HepG2 (cell line): Measurements from ENCODE around the gene UGT1A3. TPM values are rescaled to one million over a fixed set of nuclear protein-coding genes. Genes with fewer than 3 reads are reported as not detected.

Experiments used
- ATAC-seq: fragments of 200-7000 bp; cut with Tn5 transposase; 3 replicates; pipeline ENCODE4 v1.9.1; 2020; ENCODE audit warnings: mild to moderate bottlenecking, moderate library complexity
- Bru-seq: library from RNA; stranded (reverse); fragments of 400-500 nt; gene quantifications from one replicate; lab custom pipeline; 2021; lab: Mats Ljungman, UMichigan
- BruChase-seq, 2 experiments: library from RNA; stranded (reverse); fragments of 400-500 nt; gene quantifications; one replicate each; lab custom pipeline; 2021; lab: Mats Ljungman, UMichigan
- BruUV-seq: library from RNA; stranded (reverse); fragments of 400-500 nt; replicated peaks from 2 replicates; lab custom pipeline; 2021; lab: Mats Ljungman, UMichigan
- CTCF ChIA-PET: fragments of 300-600 bp; formaldehyde crosslinking; extraction: SDS; loops from one replicate; lab custom pipeline; 2021; ENCODE audit warnings: low total read pairs, inconsistent platforms, low intra/inter-chr PET ratio; lab: Yijun Ruan, JAX
- POLR2A ChIA-PET: fragments of 350-600 bp; sonication (Branson Sonifier 250); formaldehyde crosslinking; loops from one replicate; lab custom pipeline; 2020; ENCODE audit warnings: antibody characterized with exemption, inconsistent platforms; lab: Yijun Ruan, JAX
- DNase-seq: peaks from one replicate; pipeline ENCODE4 v3.0.0-alpha.2; 2015; ENCODE audit warnings: low spot score
- FAIRE-seq: peaks from 3 replicates; lab custom pipeline; 2011; peaks lifted over from hg19 to GRCh38; lab: Jason Lieb, UNC
- H2AFZ ChIP-seq: one replicate; pipeline ENCODE4 v1.6.1; 2011; ENCODE audit warnings: low read length, inconsistent platforms
- H3K27ac ChIP-seq: fragments of 300-600 bp; 3 replicates; pipeline ENCODE4 v1.8.0; 2011; ENCODE audit warnings: mixed run types, mild to moderate bottlenecking, mixed read lengths, low read length, inconsistent platforms; ENCODE audit not compliant: insufficient read depth; ENCODE audit errors: extremely low read length
- H3K27me3 ChIP-seq, 2 experiments: fragments of 200-600 bp in 1 of 2; 2 replicates in 1 of 2; 3 replicates in 1 of 2; pipeline versions ENCODE4 v1.6.0 to v1.8.0; 2011; ENCODE audit warnings: low read length in 2 of 2, mild to moderate bottlenecking in 2 of 2, moderate library complexity in 2 of 2, inconsistent platforms in 1 of 2; ENCODE audit not compliant: insufficient read depth in 2 of 2, control insufficient read depth in 1 of 2
- H3K36me3 ChIP-seq, 2 experiments: fragments of 200-600 bp in 1 of 2; replicated peaks in 1 of 2; 2 replicates in 1 of 2; 3 replicates in 1 of 2; pipeline versions ENCODE4 v1.5.1 to v1.8.0; 2011; ENCODE audit warnings: low read length in 2 of 2, inconsistent platforms in 1 of 2; ENCODE audit not compliant: insufficient read depth in 2 of 2, control insufficient read depth in 1 of 2
- H3K4me1 ChIP-seq: 2 replicates; pipeline ENCODE4 v1.5.1; 2012; ENCODE audit warnings: low read length, inconsistent platforms; ENCODE audit not compliant: insufficient read depth
- H3K4me2 ChIP-seq: 2 replicates; pipeline ENCODE4 v1.6.0; 2011; ENCODE audit warnings: low read depth, low read length, inconsistent platforms
- H3K4me3 ChIP-seq, 3 experiments: fragments of 200-600 bp in 1 of 3; sonication (generic), shearing (Covaris generic) in 1 of 3; replicated peaks in 1 of 3; 2 replicates each; pipeline ENCODE4 v1.5.1; 2011 to 2016; ENCODE audit warnings: low read length in 3 of 3, inconsistent platforms in 2 of 3, low read depth in 2 of 3, mild to moderate bottlenecking in 2 of 3, control low read depth in 1 of 3, mixed read lengths in 1 of 3; ENCODE audit not compliant: insufficient read depth in 1 of 3
- H3K79me2 ChIP-seq: one replicate; pipeline ENCODE4 v1.6.1; 2011; ENCODE audit warnings: low read length, inconsistent platforms; ENCODE audit not compliant: insufficient read depth
- H3K9ac ChIP-seq: 2 replicates; pipeline ENCODE4 v1.6.0; 2011; ENCODE audit warnings: mild to moderate bottlenecking, low read depth, low read length, inconsistent platforms; ENCODE audit not compliant: insufficient read depth
- H3K9me3 ChIP-seq: 2 replicates; pipeline ENCODE4 v1.5.1; 2012; ENCODE audit warnings: mild to moderate bottlenecking, low read length
- H4K20me1 ChIP-seq: 2 replicates; pipeline ENCODE4 v1.6.0; 2011; ENCODE audit warnings: inconsistent platforms, mild to moderate bottlenecking, low read length, moderate library complexity; ENCODE audit not compliant: insufficient read depth
- EED ChIP-seq: sonication (generic); formaldehyde crosslinking; IDR thresholded peaks from 2 replicates; pipeline ENCODE4 v1.5.0; 2020; ENCODE audit warnings: mild to moderate bottlenecking, missing genetic modification reagents
- EHMT2 ChIP-seq: fragments of 200-600 bp; sonication (generic); IDR thresholded peaks from 2 replicates; pipeline ENCODE4 v1.7.0; 2017; ENCODE audit warnings: antibody characterized with exemption, low read depth, low read length, borderline replicate concordance
- MYC ChIP-seq: sonication (generic); formaldehyde crosslinking; IDR thresholded peaks from 2 replicates; pipeline ENCODE4 v1.9.0; 2021; ENCODE audit warnings: missing genetic modification reagents, borderline replicate concordance
- RARA ChIP-seq: IDR thresholded peaks from 2 replicates; pipeline ENCODE4 v1.6.1; 2016; ENCODE audit warnings: missing genetic modification reagents, missing compliant biosample characterization
- RBM22 ChIP-seq: fragments of 200-400 bp; formaldehyde crosslinking; optimal IDR thresholded peaks from 2 replicates; pipeline ENCODE3; 2017; ENCODE audit warnings: mild to moderate bottlenecking, low read length, moderate library complexity
- STAT5B ChIP-seq: sonication (generic); formaldehyde crosslinking; IDR thresholded peaks from 2 replicates; pipeline ENCODE4 v1.4.0; 2020; ENCODE audit warnings: missing genetic modification reagents
- ZBTB1 ChIP-seq: sonication (generic); formaldehyde crosslinking; IDR thresholded peaks from 2 replicates; pipeline ENCODE4 v1.4.0; 2020; ENCODE audit warnings: missing genetic modification reagents, borderline replicate concordance
- ZBTB40 ChIP-seq, 2 experiments: fragments of 450-650 bp in 1 of 2; sonication (generic) in 1 of 2; formaldehyde crosslinking in 1 of 2; IDR thresholded peaks; 2 replicates each; pipeline versions ENCODE4 v1.6.1 to v1.8.0; 2016 to 2022; ENCODE audit warnings: antibody characterized with exemption in 1 of 2, mild to moderate bottlenecking in 1 of 2, missing genetic modification reagents in 1 of 2
- ZMYM4 ChIP-seq: sonication (generic); formaldehyde crosslinking; IDR thresholded peaks from 2 replicates; pipeline ENCODE4 v1.8.1; 2023; ENCODE audit warnings: mild to moderate bottlenecking, missing genetic modification reagents
- ZNF234 ChIP-seq: sonication (generic); formaldehyde crosslinking; conservative IDR thresholded peaks from 2 replicates; pipeline ENCODE4 v1.5.1; 2020; ENCODE audit warnings: mild to moderate bottlenecking, missing genetic modification reagents
- ZNF891 ChIP-seq: sonication (generic); formaldehyde crosslinking; IDR thresholded peaks from 2 replicates; pipeline ENCODE4 v1.5.0; 2020; ENCODE audit warnings: mild to moderate bottlenecking, missing genetic modification reagents
- WGBS: methylation state at CpG from one replicate; pipeline ENCODE4 v1.1.6; 2017; ENCODE audit warnings: low lambda C conversion rate; 5-methylcytosine and 5-hydroxymethylcytosine counted together
- in situ Hi-C: cut with HindIII; loops from 2 replicates; pipeline ENCODE4 v1.10.0; 2017; ENCODE audit warnings: low pct_unique_long_range_greater_than_20kb; ENCODE audit not compliant: extremely low pct_ligation_motif_present
- intact Hi-C: fragments of 100-400 bp; cut with micrococcal nuclease; formaldehyde crosslinking; loops from one replicate; pipeline ENCODE4 v1.10.0; 2022; ENCODE audit not compliant: unreplicated experiment
- long read RNA-seq, 2 experiments: library from RNA in 1 of 2; library from polyadenylated mRNA in 1 of 2; stranded (forward) in 1 of 2; unstranded in 1 of 2; transcript quantifications; one replicate each; pipeline ENCODE4 v2.0.0, GENCODE V29; 2019 to 2022
- polyA minus RNA-seq, 3 experiments: library from RNA; depleted of rRNA, polyadenylated mRNA; stranded (reverse); fragments of >200 nt; gene quantifications; 2 replicates each; pipeline ENCODE4 v1.2.3, GENCODE V29; 2011; ENCODE audit warnings: low replicate concordance in 1 of 3
- polyA plus RNA-seq, 8 experiments: library from polyadenylated mRNA; depleted of rRNA in 3 of 8; stranded (reverse) in 7 of 8; unstranded in 1 of 8; fragments of >200 nt; fragmentation: Illumina TruSeq in 4 of 8; extraction: Trizol in 4 of 8; gene quantifications; 2 replicates each; pipeline versions ENCODE4 v1.2.1 to v1.2.3, GENCODE V29; 2011 to 2016; ENCODE audit warnings: low read depth in 4 of 8, missing spikeins in 1 of 8, mixed read lengths in 1 of 8; ENCODE audit not compliant: insufficient read depth in 1 of 8
- total RNA-seq, 5 experiments: library from RNA; depleted of rRNA; stranded (reverse); fragments of >200 nt; fragmentation: Illumina TruSeq; extraction: Trizol; gene quantifications; 2 replicates each; pipeline ENCODE4 v1.2.3, GENCODE V29; 2016; ENCODE audit warnings: low read depth in 1 of 5

Gene UGT1A3
- total RNA-seq (2016; rRNA removed; fragmentation: Illumina TruSeq; extraction: Trizol): 0.11 TPM in 1 of 2 replicates, not detected in the other
- not detected in 2 replicates for total RNA-seq (2016; cell fraction: cytosol; rRNA removed; fragmentation: Illumina TruSeq; extraction: Trizol; ENCODE audit: low read depth)
- not detected in 2 replicates for total RNA-seq (2016; cell fraction: insoluble cytoplasmic fraction; rRNA removed; fragmentation: Illumina TruSeq; extraction: Trizol)
- not detected in 2 replicates for total RNA-seq (2016; cell fraction: membrane; rRNA removed; fragmentation: Illumina TruSeq; extraction: Trizol)
- total RNA-seq (2016; cell fraction: nucleus; rRNA removed; fragmentation: Illumina TruSeq; extraction: Trizol): 0.25 TPM in 1 of 2 replicates, not detected in the other
- polyA plus RNA-seq (2011; rRNA removed): 0.39 TPM in 1 of 2 replicates, not detected in the other
- polyA plus RNA-seq (2011; cell fraction: cytosol; rRNA removed): 0.03 and 0.32 TPM in 2 replicates
- 0.16 TPM in 1 of 2 replicates, not detected in the other for polyA plus RNA-seq (2011; cell fraction: nucleus; rRNA removed)
- polyA plus RNA-seq (2012): 0.20 TPM in 1 of 2 replicates, not detected in the other
- polyA plus RNA-seq (2016; cell fraction: cytosol; fragmentation: Illumina TruSeq; extraction: Trizol; ENCODE audit: low read depth): not detected in 2 replicates
- not detected in 2 replicates for polyA plus RNA-seq (2016; cell fraction: insoluble cytoplasmic fraction; fragmentation: Illumina TruSeq; extraction: Trizol; ENCODE audit: low read depth)
- polyA plus RNA-seq (2016; cell fraction: membrane; fragmentation: Illumina TruSeq; extraction: Trizol; ENCODE audit: low read depth): not detected in 2 replicates
- polyA plus RNA-seq (2016; cell fraction: nucleus; fragmentation: Illumina TruSeq; extraction: Trizol; ENCODE audit: insufficient read depth, low read depth): not detected in 2 replicates
- 0.16 TPM in 1 of 2 replicates, not detected in the other for polyA minus RNA-seq (2011; rRNA and poly(A)+ RNA removed; ENCODE audit: low replicate concordance)
- polyA minus RNA-seq (2011; cell fraction: cytosol; rRNA and poly(A)+ RNA removed): not detected in 2 replicates
- polyA minus RNA-seq (2011; cell fraction: nucleus; rRNA and poly(A)+ RNA removed): 0.25 TPM in 1 of 2 replicates, not detected in the other
- not detected for Bru-seq, nascent RNA
- not detected for BruChase-seq, experiment 1, labeled RNA remaining after a 6-hour chase
- BruChase-seq, experiment 2, labeled RNA remaining after a 2-hour chase: not detected
- long read RNA-seq, experiment 1: 0 reads
- long read RNA-seq, experiment 2: 0 reads

GRCh38 chr2:233728723-233729301 is at the start of gene UGT1A3:
Gene UGT1A3 (plus strand): TSS chr2:233729042. CDS start chr2:233729127, 85 bp downstream.
- no peak within 1 kb of the TSS for H3K4me2 ChIP-seq
- no peak for DNase-seq
- TF ChIP-seq ZNF234 (CRISPR knock-in tag) (no peak), ZMYM4 (CRISPR knock-in tag) (no peak), ZNF891 (CRISPR knock-in tag) (no peak), EED (CRISPR knock-in tag) (no peak), RBM22 (no peak), RARA (no peak), MYC (CRISPR knock-in tag) (no peak), ZBTB40 (IDR thresholded peaks at IDR 0.05) (no peak), ZBTB40 (CRISPR knock-in tag; IDR thresholded peaks at IDR 0.05) (no peak), STAT5B (CRISPR knock-in tag) (no peak), EHMT2 (no peak), ZBTB1 (CRISPR knock-in tag) (no peak)

More at GRCh38 chr2:233728723-233729301, at the start of gene UGT1A3:
- Histone ChIP-seq H4K20me1 (no peaks in the 10 kb centered on the region), H2AFZ (no peak within 1 kb of the TSS), H3K79me2 (no peaks in the 10 kb centered on the region), H3K4me1 (no peaks in the 10 kb centered on the region; the same call in 1 of the 2 replicates), H3K9ac (no peak within 1 kb of the TSS), H3K36me3 (no peaks in the 10 kb centered on the region), H3K27me3 (peaks cover 1 to 24% of the 10 kb centered on the region in 2 experiments; a peak in 3 of 5 replicates), H3K27ac (no peak within 1 kb of the TSS), H3K4me3 (no peak within 1 kb of the TSS), H3K9me3 (no peaks in the 10 kb centered on the region)
- FAIRE-seq (no peak), ATAC-seq (peak; percentile 27; the same call in 2 of the 3 replicates)
- WGBS: 67% methylated on average over 6 of the region's 8 CpGs
- intact Hi-C loops: no loop called here
- POLR2A ChIA-PET: interaction anchor here (1.1 kb wide), 1 partner anchor 8 kb away, joined by 3 read pairs; no protein-coding TSS in a partner anchor
- no TSS peak for BruUV-seq
- CTCF ChIA-PET: no interaction called here
- in situ Hi-C loops: no loop called here
